Measurements from ENCODE around the gene PEMT. TPM values are rescaled to one million over a fixed set of nuclear protein-coding genes. Genes with fewer than 3 reads are reported as not detected.

Gene PEMT
- total and polyA plus RNA-seq, 12 donors = 19.7 to 141 (median 65.3) TPM

DNA sequence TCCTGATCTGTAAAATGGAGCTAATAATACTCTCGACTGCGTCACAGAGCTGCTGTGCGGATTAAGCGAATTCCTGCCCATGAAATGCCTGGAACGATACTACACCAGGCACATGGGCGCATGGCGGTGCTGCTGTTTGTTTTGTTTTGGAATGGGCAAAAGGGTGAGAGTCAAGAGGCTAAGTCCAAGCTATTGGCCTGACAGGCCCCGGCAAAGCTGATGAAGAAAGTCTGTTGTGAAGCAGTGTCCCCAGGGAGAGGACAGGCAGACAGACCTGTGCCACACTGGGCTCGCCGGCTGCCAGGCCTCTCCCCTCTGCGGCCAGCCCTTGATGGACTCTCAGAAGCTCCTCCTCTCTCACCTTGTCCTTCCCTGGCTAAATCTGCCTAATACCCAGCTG lies 64.0 kb downstream of the PEMT start:
- H3K4me3 ChIP-seq = no peak overlapping the region
- H3K4me1 ChIP-seq (replicated peaks in 1 of 2) = peaks cover 4 to 5% of the 10 kb centered on the region in 2 donors
- intact Hi-C loops (cut with DNase I) = no loop called here
- no peaks in the 10 kb centered on the region for H3K27me3 ChIP-seq
- no peaks in the 10 kb centered on the region for H3K9me3 ChIP-seq (replicated peaks in 1 of 3)
- WGBS, 4 donors = 90 to 99% (median 94%) methylated on average over 10 to 11 of the region's 11 CpGs
- TF ChIP-seq, protein P1, sequence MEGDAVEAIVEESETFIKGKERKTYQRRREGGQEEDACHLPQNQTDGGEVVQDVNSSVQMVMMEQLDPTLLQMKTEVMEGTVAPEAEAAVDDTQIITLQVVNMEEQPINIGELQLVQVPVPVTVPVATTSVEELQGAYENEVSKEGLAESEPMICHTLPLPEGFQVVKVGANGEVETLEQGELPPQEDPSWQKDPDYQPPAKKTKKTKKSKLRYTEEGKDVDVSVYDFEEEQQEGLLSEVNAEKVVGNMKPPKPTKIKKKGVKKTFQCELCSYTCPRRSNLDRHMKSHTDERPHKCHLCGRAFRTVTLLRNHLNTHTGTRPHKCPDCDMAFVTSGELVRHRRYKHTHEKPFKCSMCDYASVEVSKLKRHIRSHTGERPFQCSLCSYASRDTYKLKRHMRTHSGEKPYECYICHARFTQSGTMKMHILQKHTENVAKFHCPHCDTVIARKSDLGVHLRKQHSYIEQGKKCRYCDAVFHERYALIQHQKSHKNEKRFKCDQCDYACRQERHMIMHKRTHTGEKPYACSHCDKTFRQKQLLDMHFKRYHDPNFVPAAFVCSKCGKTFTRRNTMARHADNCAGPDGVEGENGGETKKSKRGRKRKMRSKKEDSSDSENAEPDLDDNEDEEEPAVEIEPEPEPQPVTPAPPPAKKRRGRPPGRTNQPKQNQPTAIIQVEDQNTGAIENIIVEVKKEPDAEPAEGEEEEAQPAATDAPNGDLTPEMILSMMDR (IDR thresholded peaks at IDR 0.05) = no peak
- no peak for TF ChIP-seq POLR2A (IDR thresholded peaks at IDR 0.05)
- no peaks in the 10 kb centered on the region for H3K36me3 ChIP-seq (replicated peaks in 1 of 2)
- H3K27ac ChIP-seq = no peak overlapping the region
- DNase-seq = no peak

DNA sequence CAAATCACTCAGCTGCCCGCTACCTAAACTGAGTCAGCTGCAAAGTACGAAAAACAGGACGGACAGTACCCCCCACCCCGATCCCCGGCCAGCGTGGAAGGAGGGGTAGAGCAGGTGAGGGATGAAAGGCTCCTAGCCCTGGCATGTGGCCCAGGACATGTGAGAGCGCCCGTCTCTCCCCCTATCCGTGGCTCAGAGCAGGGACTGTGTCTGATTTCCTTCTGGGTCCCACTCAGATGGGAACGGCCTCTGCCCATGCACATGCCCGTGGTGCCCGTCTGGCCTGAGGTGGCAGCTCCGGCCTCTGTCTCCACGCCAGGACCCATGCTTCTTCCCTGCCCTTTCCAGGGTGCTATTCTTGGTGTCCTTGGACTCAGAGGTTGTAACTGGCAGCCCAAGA lies 65.1 kb downstream of the PEMT start:
- no peaks in the 10 kb centered on the region for H3K27me3 ChIP-seq
- 42 to 55% (median 43%) methylated on average over 6 to 14 of the region's 14 CpGs for WGBS, 4 donors
- H3K4me1 ChIP-seq (replicated peaks in 1 of 2) = peaks cover 4 to 5% of the 10 kb centered on the region in 2 donors
- peak in 5 of 7 donors; percentile 38 to 47 (median 42) for DNase-seq
- intact Hi-C loops (cut with DNase I) = no loop called here
- TF ChIP-seq POLR2A (IDR thresholded peaks at IDR 0.05) = no peak
- no peaks in the 10 kb centered on the region for H3K36me3 ChIP-seq (replicated peaks in 1 of 2)
- no peaks in the 10 kb centered on the region for H3K9me3 ChIP-seq (replicated peaks in 1 of 3)
- H3K4me3 ChIP-seq = peak overlapping the region in 1 of 4 donors; percentile 7
- H3K27ac ChIP-seq = peak overlapping the region in 1 of 5 donors; percentile 43

DNA sequence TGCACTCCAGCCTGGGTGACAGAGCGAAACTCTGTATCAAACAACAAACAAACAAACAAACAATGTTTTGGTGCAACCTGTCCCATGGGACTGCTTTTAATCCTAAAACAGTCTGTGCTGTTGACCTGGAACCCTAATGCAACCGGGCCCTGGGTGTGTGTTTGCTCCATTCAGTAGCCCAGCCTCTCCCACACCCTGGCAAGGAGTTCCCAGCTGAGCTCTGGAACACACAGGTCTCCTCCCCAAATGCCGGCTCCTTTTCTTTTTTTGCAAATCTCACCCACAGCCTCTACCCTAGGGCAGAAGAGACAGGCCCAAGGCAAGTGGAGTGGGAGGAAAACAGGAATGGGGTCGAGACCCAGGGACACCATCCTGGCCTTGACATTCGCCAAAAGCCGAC lies 65.6 kb downstream of the PEMT start:
- 50 to 59% (median 52%) methylated on average over 5 to 6 of the region's 6 CpGs for WGBS, 4 donors
- Histone ChIP-seq H3K4me3 (peak overlapping the region in 1 of 4 donors; percentile 7), H3K4me1 (replicated peaks in 1 of 2) (peaks cover 4 to 5% of the 10 kb centered on the region in 2 donors), H3K9me3 (replicated peaks in 1 of 3) (no peaks in the 10 kb centered on the region), H3K27me3 (no peaks in the 10 kb centered on the region), H3K36me3 (replicated peaks in 1 of 2) (no peaks in the 10 kb centered on the region), H3K27ac (peak overlapping the region in 1 of 5 donors; percentile 43)
- DNase-seq = no peak
- intact Hi-C loops (cut with DNase I) = no loop called here
- TF ChIP-seq, protein P1 (IDR thresholded peaks at IDR 0.05) = no peak

DNA sequence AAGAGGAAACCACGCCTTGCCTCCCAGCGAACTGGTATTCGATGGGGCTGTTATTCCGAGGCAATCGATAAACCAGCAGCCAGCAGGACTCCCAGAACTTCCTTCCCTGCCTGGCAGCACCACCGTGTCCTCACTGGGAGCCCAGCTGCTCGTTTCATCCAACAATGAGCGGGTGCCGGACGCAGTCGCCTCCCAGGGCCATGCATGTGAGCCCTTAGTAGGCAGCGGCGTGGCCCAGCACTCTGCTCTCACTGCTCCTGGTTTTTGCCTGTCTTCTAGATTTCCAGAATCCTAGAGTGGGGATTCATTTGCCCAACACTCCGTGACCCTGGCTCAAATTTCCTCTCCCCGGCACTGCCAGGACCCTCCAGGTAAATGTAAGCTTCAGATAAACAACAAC lies 66.2 kb downstream of the PEMT start:
- Histone ChIP-seq H3K27me3 (no peaks in the 10 kb centered on the region), H3K4me1 (replicated peaks in 1 of 2) (peaks cover 4 to 5% of the 10 kb centered on the region in 2 donors), H3K9me3 (replicated peaks in 1 of 3) (no peaks in the 10 kb centered on the region), H3K4me3 (no peak overlapping the region), H3K27ac (no peak overlapping the region), H3K36me3 (replicated peaks in 1 of 2) (no peaks in the 10 kb centered on the region)
- TF ChIP-seq, protein P1 (IDR thresholded peaks at IDR 0.05) = no peak
- no peak for TF ChIP-seq POLR2A (IDR thresholded peaks at IDR 0.05)
- WGBS, 4 donors = 79 to 90% (median 86%) methylated on average over 9 to 15 of the region's 15 CpGs
- no peak for DNase-seq
- intact Hi-C loops (cut with DNase I) = no loop called here

DNA sequence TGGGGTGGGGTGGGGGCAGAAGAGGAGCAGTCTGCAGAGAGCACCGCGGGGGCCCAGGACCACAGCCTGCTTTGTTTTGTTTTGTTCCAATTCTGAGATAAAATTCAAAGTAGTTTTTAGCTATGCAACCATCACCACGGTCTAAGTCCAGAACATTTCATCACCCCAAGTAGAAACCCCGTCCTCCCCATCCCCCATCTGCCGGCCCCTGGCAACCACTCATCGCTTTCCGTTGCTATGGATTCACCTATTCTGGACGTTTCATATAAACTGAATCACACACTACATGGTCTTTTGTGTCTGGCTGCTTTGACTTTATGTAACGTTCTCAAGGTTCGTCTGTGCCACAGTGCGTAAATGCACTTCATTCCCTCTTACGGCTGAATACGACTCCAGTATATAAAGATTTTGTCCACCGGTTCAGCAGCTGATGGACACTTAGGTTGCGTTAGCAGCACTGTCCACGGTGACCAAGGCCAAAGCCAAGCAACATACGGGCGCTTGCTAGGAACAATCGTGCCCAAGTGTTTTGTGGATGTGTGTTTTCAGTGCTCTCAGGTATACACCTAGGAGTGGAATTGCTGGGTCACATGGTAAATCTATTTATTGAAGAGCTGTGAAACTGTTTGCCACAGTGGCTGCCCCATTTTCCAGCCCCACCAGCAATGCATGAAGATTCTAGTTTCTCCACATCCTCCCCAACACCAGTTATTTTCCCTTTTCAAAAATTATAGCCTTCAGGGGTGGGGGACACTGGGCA lies 67.6 kb downstream of the PEMT start:
- DNase-seq = no peak
- Histone ChIP-seq H3K9me3 (replicated peaks in 1 of 3) (no peaks in the 10 kb centered on the region), H3K36me3 (replicated peaks in 1 of 2) (no peaks in the 10 kb centered on the region), H3K27me3 (no peaks in the 10 kb centered on the region), H3K4me1 (replicated peaks in 1 of 2) (peaks cover 4 to 5% of the 10 kb centered on the region in 2 donors), H3K4me3 (no peak overlapping the region), H3K27ac (no peak overlapping the region)
- TF ChIP-seq POLR2A (IDR thresholded peaks at IDR 0.05) = no peak
- TF ChIP-seq, protein P1 (IDR thresholded peaks at IDR 0.05) = no peak
- intact Hi-C loops (cut with DNase I) = no loop called here
- WGBS, 4 donors = 91 to 94% (median 91%) methylated on average over 19 of the region's 19 CpGs

All from adrenal gland (tissue), 12 donors.